ENCODE data around the gene ATP6V1B1.

DNA sequence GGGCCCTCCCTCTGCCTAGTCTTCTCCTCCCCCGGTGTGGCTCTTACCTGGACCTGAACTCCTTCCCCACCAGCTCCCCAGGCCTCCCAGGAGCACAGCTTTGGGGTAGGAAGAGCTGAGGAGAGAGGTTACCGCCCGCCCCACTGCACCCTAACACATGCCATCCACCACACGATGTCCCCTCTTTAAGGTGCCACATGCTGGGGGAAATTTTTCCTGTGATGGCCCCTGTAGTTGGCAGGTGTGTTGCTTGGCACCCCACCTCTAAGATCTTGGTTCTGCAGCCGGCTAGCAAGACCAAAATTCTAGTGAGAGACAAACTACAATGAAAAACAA is 65.9 kb downstream of the ATP6V1B1 start:
- TF ChIP-seq POLR2A (IDR thresholded peaks at IDR 0.05; ENCODE audit: low read depth, low read length) (no peak), POLR2AphosphoS5 (IDR thresholded peaks at IDR 0.05; ENCODE audit: low read depth, low read length) (no peak)

All from GM12892 (cell line).